Body of pancreas (tissue), 4 donors: ENCODE measurements around the gene METTL25B.

Experiments
- POLR2A ChIP-seq, 3 donors: fragments of 450-650 bp; IDR thresholded peaks; one replicate each; pipeline ENCODE4 v1.6.1; 2016; ENCODE audit warnings: antibody characterized with exemption in 3 of 3, mild to moderate bottlenecking in 2 of 3
- TF ChIP-seq, protein P1 (sequence below), 7 experiments: fragments of 450-650 bp in 4 of 7; fragments of 200-600 bp in 3 of 7; sonication (generic) in 3 of 7; IDR thresholded peaks; one replicate each; pipeline ENCODE4 v1.5.1; 2016 to 2019; ENCODE audit warnings: antibody characterized with exemption in 7 of 7

DNA sequence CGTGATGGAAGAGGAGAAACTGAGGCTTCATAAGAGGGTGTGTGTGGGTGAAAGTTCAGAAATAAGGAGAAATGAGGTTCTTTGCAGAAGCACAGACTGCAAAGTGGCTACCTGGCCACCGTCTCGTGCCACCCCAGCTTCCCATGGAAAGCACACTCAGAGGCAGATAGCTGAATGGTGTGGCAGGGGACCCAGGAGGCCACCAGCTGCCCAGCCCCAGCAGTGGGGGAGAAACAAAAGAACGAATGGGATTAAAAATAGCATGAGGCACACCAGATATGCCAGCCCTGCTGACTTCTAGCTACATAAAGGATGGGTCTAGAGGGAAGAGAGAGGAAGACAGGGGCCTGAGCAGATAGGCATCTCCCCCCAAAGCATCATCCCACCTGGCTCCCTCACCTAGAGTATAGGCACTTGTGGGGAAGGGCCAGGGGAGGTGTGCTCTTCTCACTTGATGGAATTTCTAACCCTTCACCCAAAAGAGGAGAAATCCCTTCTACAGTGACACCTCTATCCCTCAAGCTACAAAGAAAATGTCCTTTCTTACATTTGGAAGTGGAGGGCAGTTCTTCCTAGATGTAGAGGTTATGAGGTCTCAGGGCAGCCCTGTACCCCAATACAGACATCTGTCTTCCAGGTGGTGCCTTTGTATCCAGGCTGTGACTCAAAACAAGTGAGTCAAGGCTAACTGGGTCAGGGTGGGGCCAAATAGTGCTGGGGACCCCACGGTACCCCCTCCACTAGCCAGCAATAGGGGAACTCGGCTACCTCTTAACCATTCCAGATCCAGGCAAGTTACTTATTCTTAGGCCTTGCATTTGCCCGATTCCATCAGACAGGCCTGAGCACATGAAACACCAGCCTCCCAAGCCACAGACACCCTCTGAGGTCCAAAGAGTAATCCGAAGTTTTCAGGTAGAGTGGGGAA, 19.7 kb downstream of the METTL25B start:
- TF ChIP-seq POLR2A (IDR thresholded peaks at IDR 0.05) = no peak
- TF ChIP-seq, protein P1, sequence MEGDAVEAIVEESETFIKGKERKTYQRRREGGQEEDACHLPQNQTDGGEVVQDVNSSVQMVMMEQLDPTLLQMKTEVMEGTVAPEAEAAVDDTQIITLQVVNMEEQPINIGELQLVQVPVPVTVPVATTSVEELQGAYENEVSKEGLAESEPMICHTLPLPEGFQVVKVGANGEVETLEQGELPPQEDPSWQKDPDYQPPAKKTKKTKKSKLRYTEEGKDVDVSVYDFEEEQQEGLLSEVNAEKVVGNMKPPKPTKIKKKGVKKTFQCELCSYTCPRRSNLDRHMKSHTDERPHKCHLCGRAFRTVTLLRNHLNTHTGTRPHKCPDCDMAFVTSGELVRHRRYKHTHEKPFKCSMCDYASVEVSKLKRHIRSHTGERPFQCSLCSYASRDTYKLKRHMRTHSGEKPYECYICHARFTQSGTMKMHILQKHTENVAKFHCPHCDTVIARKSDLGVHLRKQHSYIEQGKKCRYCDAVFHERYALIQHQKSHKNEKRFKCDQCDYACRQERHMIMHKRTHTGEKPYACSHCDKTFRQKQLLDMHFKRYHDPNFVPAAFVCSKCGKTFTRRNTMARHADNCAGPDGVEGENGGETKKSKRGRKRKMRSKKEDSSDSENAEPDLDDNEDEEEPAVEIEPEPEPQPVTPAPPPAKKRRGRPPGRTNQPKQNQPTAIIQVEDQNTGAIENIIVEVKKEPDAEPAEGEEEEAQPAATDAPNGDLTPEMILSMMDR (IDR thresholded peaks at IDR 0.05) = no peak
